Kidney (tissue), 14 donors: ENCODE data around the gene TOR1AIP2. TPM values are rescaled to one million over a fixed set of nuclear protein-coding genes. Genes with fewer than 3 reads are reported as not detected.

Experiments used
- DNase-seq, 5 donors: peaks; one replicate each; pipeline ENCODE4 v3.0.0-alpha.2; 2013 to 2020
- FAIRE-seq: peaks from 2 replicates; lab custom pipeline; 2012; peaks lifted over from hg19 to GRCh38; lab: Jason Lieb, UNC
- H3K27ac ChIP-seq, 2 donors: one replicate each; pipeline ENCODE4 v1.7.0; 2013; ENCODE audit warnings: low read depth in 2 of 2, low read length in 2 of 2, inconsistent platforms in 1 of 2
- H3K27me3 ChIP-seq: one replicate; pipeline ENCODE4 v1.7.1; 2013; ENCODE audit warnings: low read length, inconsistent platforms; ENCODE audit not compliant: control insufficient read depth, insufficient read depth
- H3K36me3 ChIP-seq, 3 donors: one replicate each; pipeline versions ENCODE4 v1.7.0 to v1.7.1; 2013; ENCODE audit warnings: low read length in 3 of 3, control low read depth in 1 of 3, inconsistent platforms in 1 of 3; ENCODE audit not compliant: insufficient read depth in 3 of 3, control insufficient read depth in 2 of 3
- H3K4me1 ChIP-seq, 3 donors: one replicate each; pipeline versions ENCODE4 v1.7.0 to v1.7.1; 2013; ENCODE audit warnings: low read length in 3 of 3, inconsistent platforms in 1 of 3, low read depth in 1 of 3; ENCODE audit not compliant: control insufficient read depth in 2 of 3, insufficient read depth in 2 of 3
- H3K4me3 ChIP-seq, 3 donors: one replicate each; pipeline versions ENCODE4 v1.7.0 to v1.8.1; 2013; ENCODE audit warnings: low read length in 3 of 3, control low read depth in 1 of 3, inconsistent platforms in 1 of 3
- H3K9ac ChIP-seq, 3 donors: one replicate each; pipeline versions ENCODE4 v1.7.0 to v1.7.1; 2013; ENCODE audit warnings: low read length in 3 of 3, control low read depth in 1 of 3, inconsistent platforms in 1 of 3
- H3K9me3 ChIP-seq, 3 donors: one replicate each; pipeline versions ENCODE4 v1.7.0 to v1.7.1; 2013; ENCODE audit warnings: low read length in 3 of 3, control low read depth in 1 of 3, inconsistent platforms in 1 of 3; ENCODE audit not compliant: control insufficient read depth in 2 of 3, insufficient read depth in 1 of 3
- CTCF ChIP-seq: IDR thresholded peaks from 3 replicates; pipeline ENCODE4 v1.5.1; 2012; ENCODE audit warnings: mild to moderate bottlenecking, moderate library complexity, borderline replicate concordance; ENCODE audit not compliant: insufficient read depth; ENCODE audit errors: extremely low read depth
- intact Hi-C: fragments of 100-400 bp; cut with DNase I; formaldehyde crosslinking; loops from one replicate; pipeline ENCODE4 v1.11.1; 2022
- polyA plus RNA-seq: library from polyadenylated mRNA; stranded (reverse); fragments of 350-450 nt; fragmentation: Illumina TruSeq; extraction: RNeasy Lipid Tissue Mini Kit (QIAGEN cat#74804); gene quantifications from one replicate; pipeline ENCODE4 v1.2.3, GENCODE V29; 2014; ENCODE audit warnings: low read depth, low replicate concordance; ENCODE audit not compliant: insufficient read depth
- total RNA-seq: library from RNA; stranded (reverse); fragmentation: NEBNext Ultra II Directional; extraction: Animal tissue kit (Norgen Biotek cat#: 25700); gene quantifications from one replicate; pipeline ENCODE4 v1.2.1, GENCODE V29; 2021
- donor health status: control.
- donor health status: control.
- donor health status: control.
- donor health status: control.
- donor health status: control.
- donor health status: DM: yes; HTN: yes; CAD: no.
- donor health status: Normal renal cell carcinoma (clear cell type).

Gene TOR1AIP2
- total and polyA plus RNA-seq, 2 donors from 2014 or later, result 13.1 to 80.5 TPM

GRCh38 chr1:179883040-179883744 lies 5.6 kb upstream of the TOR1AIP2 start:
- TF ChIP-seq CTCF, result no peak
- H3K36me3 ChIP-seq, result peaks cover 2 to 15% (median 4%) of the 10 kb centered on the region in 3 donors
- DNase-seq (peak in 1 of 5 donors; percentile 74), FAIRE-seq (no peak)
- H3K4me1 ChIP-seq, result peaks cover 0 to 11% (median 0%) of the 10 kb centered on the region in 3 donors
- H3K9ac ChIP-seq, result peak overlapping the region; percentile 78 to 88 (median 83)
- peak overlapping the region; percentile 74 to 88 (median 87) for H3K4me3 ChIP-seq
- H3K27ac ChIP-seq, result peak overlapping the region; percentile 92 to 98
- intact Hi-C loops, result no loop called here
- H3K9me3 ChIP-seq, result no peaks in the 10 kb centered on the region
- H3K27me3 ChIP-seq, result no peaks in the 10 kb centered on the region

GRCh38 chr1:179882253-179883039 lies 4.8 kb upstream of the TOR1AIP2 start, which contains the start of gene TOR1AIP1:
TOR1AIP1 (plus strand) TSS chr1:179882285; CDS start chr1:179882503, 218 bp downstream.
- H3K4me1 ChIP-seq, result peaks cover 0 to 15% (median 0%) of the 10 kb centered on the region in 3 donors
- TF ChIP-seq CTCF, result peak; percentile 15

GRCh38 chr1:179881642-179882252 lies 4.1 kb upstream of the TOR1AIP2 start:
- peak overlapping the region; percentile 100 for H3K27ac ChIP-seq
- FAIRE-seq (no peak), DNase-seq (peak in 2 of 5 donors; percentile 95 to 96)
- H3K36me3 ChIP-seq, result peaks cover 2 to 15% (median 4%) of the 10 kb centered on the region in 3 donors
- no peaks in the 10 kb centered on the region for H3K9me3 ChIP-seq
- H3K4me1 ChIP-seq, result peaks cover 0 to 15% (median 3%) of the 10 kb centered on the region in 3 donors
- peak overlapping the region; percentile 83 to 99 (median 96) for H3K9ac ChIP-seq
- TF ChIP-seq CTCF, result no peak
- peak overlapping the region; percentile 74 to 91 (median 87) for H3K4me3 ChIP-seq
- intact Hi-C loops, result no loop called here
- no peaks in the 10 kb centered on the region for H3K27me3 ChIP-seq

More at GRCh38 chr1:179882253-179883039, 4.8 kb upstream of the TOR1AIP2 start, which contains the start of gene TOR1AIP1:
- intact Hi-C loops, result no loop called here
- peak within 1 kb of the TSS; percentile 83 to 99 (median 96) for H3K9ac ChIP-seq
- H3K9me3 ChIP-seq, result no peaks in the 10 kb centered on the region
- no peaks in the 10 kb centered on the region for H3K27me3 ChIP-seq
- peak within 1 kb of the TSS; percentile 74 to 91 (median 87) for H3K4me3 ChIP-seq
- FAIRE-seq (no peak), DNase-seq (peak; percentile 99 to 100 (median 99))
- H3K27ac ChIP-seq, result peak within 1 kb of the TSS; percentile 100
- H3K36me3 ChIP-seq, result peaks cover 2 to 15% (median 4%) of the 10 kb centered on the region in 3 donors
